OCI-LY7 (cell line): Measurements from ENCODE around the gene NIPBL.

Experiments used
- CTCF ChIP-seq: fragments of 200-600 bp; sonication (generic); conservative IDR thresholded peaks from 2 replicates; pipeline ENCODE4 v1.5.1; 2014; ENCODE audit warnings: mild to moderate bottlenecking, antibody characterized with exemption, low read length, moderate library complexity, mixed read lengths
- EZH2phosphoT487 ChIP-seq: fragments of 200-600 bp; sonication (generic); IDR thresholded peaks from 2 replicates; pipeline ENCODE4 v1.6.1; 2018; ENCODE audit warnings: low read depth, borderline replicate concordance, mild to moderate bottlenecking, mixed run types, antibody characterized with exemption, low read length, moderate library complexity, mixed read lengths

- TF ChIP-seq EZH2phosphoT487: no peak
- no peak for TF ChIP-seq CTCF
Measured at GRCh38 chr5:36889264-36889663, 12.7 kb downstream of the NIPBL start.
